GM18870 (cell line): ENCODE results near the gene GAR1.
A peak's percentile ranks its signal among the peaks of the same experiment; 100 is the strongest.
"Not testable (repeated sequence)": the region's sequence is repeated elsewhere in the genome, so short reads cannot be mapped to it uniquely, and the experiment has no call there.

Experiments used
- ATAC-seq: cut with Tn5 transposase; IDR thresholded peaks from one replicate; pipeline ENCODE4 v1.9.1; 2021; ENCODE audit warnings: moderate library complexity; ENCODE audit not compliant: unreplicated experiment

GAR1 gene

DNA sequence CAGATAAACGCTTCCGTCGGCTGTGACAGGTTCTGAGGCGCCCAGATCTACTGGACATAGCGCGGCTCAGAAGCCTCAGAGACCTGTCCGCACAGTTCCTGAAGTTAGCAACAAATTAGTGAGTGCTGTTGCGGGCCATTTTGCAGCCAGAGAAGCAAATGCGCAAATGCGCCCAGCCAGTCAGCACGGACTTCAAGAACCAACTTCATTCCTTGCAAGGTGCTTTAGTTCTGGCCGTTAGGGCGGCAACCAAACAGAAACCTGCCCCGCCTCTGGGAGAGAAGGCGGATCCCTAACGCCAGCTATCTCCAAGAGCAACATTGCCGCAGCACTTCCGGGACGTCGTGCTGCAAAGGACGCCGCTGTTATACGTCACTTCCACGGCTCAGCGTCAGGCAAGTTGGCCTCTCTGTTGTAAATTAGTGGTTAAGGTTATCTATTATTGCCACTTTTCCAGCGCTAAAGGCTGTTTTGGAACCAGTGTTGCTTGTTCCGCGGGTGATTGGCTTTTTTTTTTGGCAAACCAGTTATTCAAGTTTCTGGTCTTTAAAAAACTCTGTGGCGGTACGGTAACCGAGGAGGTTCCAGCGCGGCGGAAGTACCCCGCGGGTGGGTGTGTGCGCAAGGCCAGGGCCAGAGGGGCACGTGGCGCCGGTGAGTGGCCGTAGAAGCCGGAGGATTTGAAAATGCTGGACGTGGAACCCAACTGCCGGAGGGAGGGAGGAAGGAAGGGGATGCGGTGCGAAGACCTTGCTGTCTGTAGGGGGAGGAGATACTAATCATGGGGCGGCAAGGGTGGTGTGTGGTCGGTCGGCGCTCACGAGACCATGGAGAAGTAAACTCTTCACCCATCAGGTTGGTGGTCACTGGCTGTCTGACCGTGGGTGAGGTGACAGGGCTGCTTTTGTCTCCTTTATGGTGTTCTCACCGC lies at the start of gene GAR1:
GAR1 (plus strand) TSS at position 612 of the 931 bp plus-strand sequence. CDS start 403 bp downstream, outside the sequence.
- peak; percentile 98 for ATAC-seq

- ATAC-seq, result not testable (repeated sequence)
These were observed 33.5 kb upstream of the GAR1 start for GRCh38 chr4:109782092-109782491.

- ATAC-seq, result no peak
These were observed 28.7 kb upstream of the GAR1 start for GRCh38 chr4:109786846-109787245.

GRCh38 chr4:109787807-109788206 lies 27.8 kb upstream of the GAR1 start:
- no peak for ATAC-seq

DNA sequence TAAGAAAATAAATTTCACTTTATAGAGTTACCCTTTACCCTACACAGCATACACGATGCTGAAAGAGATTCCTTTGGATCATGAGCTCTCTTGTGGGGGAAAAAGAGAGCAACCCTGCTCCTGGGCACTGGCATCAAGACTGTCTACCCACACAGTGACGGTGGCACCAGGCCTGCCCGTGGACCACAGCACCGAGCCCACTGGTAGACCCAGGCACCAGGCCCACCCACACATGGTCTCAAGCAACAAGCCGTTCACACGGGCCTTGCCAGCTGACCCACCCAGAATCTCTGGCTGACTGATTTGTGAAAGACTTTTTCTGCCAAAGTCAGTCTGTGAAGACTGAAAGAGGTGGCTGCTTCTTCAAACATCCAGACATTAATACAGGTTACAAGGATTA lies 20.5 kb upstream of the GAR1 start:
- ATAC-seq, result no peak

DNA sequence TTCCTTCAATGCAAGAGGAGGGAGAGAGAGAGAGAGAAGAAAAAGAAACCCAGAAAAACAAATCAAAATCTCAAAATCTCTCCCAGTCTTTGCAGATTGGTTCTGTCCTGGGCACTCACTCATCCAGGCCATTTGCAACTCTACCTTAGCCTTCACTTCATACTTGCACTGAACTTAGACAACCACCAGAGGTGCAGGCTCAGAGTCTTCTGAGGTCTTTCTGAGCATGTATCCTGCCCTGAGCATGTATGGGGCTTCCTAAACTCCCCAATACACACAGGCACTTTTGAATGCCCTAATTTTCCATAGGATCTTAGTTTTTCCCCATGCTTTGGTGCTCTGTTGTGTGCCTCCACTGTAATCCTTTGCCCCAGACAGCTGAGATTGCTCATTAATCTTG lies 16.7 kb upstream of the GAR1 start:
- no peak for ATAC-seq

DNA sequence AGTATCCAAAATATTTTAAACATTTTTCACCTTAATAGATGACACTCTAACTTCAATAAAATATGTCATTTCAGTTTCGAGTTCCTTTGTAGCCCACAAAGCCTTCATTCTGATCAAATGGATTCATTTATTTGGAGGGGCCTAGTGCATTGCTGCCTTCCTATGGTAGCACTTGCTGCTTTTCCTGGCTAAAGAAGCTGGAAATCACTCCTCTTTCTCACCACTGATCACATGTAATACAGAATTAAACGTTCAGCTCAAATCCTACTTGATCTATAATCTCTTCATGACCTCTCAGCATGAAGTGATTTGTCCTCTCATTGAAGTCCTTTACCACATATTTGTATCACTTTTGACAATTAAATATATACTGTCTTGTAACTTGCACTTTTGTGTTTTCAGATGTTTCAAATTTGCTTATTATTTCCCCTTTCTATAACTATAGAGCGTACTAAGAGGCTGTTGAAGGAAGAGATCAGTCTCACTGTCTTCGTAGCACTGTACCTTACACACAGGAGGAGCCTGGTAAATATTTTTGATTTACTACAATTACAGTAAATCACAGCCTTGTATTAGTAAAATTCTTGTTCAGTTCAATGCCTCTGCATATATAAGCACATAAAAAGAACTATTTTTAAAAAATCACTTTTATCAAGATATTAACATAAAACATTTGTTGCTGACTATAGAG lies 14.3 kb upstream of the GAR1 start:
- no peak for ATAC-seq

GRCh38 chr4:109801895-109802319 lies 13.7 kb upstream of the GAR1 start, which contains the start of gene CFI:
TSS of gene CFI (minus strand) at chr4:109801999. CDS start at chr4:109801971, 28 bp downstream.
- no peak for ATAC-seq

DNA sequence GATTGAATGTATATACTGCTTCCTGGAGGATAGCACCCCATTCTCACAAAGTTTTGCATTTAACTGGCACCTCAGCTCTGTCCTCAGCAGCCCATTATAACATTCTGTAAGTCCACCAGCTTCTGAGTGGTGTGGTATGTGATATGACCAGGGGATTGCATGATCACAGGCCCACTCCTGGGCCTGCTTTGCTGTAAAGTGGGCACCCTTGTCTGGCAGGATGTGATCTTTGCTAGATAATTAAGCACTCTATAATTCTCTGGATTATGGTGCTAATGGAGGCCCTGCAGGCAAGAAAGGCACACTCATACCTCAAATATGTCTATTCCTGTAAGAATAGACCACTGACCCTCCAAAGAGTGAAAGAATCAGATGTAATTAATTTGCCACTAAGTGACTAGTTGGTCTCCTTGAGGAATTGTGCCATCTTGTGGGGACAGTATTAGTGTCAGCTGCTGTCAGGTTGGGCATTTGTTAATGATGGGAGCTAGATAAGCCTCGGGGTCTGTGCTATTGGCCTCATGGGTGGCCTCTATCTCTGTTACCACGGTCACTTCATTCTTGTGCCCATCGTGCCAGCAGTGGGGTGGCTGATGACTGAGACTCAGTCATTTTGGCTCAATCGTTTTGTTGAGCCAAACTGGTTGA lies 11.5 kb upstream of the GAR1 start:
- ATAC-seq, result no peak

GRCh38 chr4:109809655-109810054 lies 5.9 kb upstream of the GAR1 start:
- no peak for ATAC-seq

- no peak for ATAC-seq
These were observed 4.8 kb upstream of the GAR1 start for GRCh38 chr4:109810552-109811387.

GRCh38 chr4:109811707-109812106 lies 3.9 kb upstream of the GAR1 start:
- no peak for ATAC-seq

DNA sequence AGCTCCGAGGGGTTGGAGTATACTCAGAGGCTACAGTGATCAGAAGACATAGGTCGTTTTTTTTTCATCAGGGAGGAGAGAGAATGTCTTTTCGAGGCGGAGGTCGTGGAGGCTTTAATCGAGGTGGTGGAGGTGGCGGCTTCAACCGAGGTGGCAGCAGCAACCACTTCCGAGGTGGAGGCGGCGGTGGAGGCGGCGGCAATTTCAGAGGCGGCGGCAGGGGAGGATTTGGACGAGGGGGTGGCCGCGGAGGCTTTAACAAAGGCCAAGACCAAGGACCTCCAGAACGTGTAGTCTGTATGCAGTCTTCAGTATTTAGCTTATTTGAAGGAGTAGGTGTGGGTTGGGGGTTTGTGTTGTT lies 500 bp downstream of the GAR1 start:
- no peak for ATAC-seq

GRCh38 chr4:109816894-109817293 lies 1.3 kb downstream of the GAR1 start:
- ATAC-seq, result no peak

- no peak for ATAC-seq
These were observed 2.7 kb downstream of the GAR1 start for GRCh38 chr4:109818268-109818667.

- no peak for ATAC-seq
These were observed 5.0 kb downstream of the GAR1 start for GRCh38 chr4:109820563-109820962.

DNA sequence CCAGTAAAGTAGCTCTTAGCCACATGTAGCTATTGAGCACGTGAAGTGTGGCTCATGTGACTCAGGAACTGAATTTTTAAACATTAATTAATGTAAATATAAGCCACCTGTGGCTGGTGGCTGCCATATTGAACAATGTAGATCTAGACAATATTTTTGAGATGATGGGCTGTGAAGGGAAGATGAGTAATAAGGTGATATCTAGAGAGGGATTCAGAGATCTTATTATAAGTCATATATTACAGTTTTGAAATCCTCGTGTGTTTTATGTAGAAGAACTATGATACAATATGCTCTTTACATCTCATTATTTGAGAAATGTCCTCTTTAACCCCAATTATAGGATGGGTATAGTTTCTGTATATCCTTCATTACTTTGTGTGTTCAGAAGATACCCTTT lies 5.6 kb downstream of the GAR1 start:
- ATAC-seq, result no peak

DNA sequence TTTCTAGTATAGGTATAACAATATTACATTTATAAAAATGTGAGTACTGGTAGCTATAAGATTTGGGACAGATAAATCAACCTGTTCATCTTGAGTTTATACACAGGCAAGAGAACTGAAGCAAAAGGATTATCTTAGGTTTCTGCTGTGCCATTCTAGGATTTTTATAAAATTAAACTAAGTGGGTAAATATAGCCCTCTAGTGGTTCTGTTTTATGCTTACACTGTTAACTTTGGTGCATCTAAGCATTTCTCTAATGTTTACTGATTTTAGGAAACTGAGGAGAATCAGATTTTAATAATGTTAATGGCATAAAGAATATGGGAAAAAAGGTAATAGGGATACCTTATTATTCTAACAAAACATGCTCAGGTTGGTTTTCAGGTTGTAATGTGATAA lies 11.2 kb downstream of the GAR1 start:
- peak; percentile 58 for ATAC-seq

DNA sequence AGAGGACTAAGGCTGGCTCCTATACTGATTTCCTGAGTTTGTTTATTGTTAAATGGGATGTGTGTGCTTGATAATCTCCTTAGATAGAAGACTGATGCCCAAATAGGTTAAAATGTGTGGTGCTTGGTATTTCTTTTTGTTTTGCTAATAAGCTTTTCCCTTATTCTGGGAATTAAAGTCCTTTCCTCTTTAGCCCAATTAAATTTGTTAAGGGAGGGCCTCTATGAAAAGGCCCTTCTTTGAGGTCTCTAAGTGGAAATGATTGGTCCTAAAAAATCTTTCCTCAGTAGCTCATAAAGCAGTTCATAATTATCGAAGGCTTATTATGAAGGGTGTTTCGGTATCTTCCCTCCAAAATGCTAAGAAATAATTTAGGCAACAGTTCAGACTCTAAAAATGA lies 12.1 kb downstream of the GAR1 start, which contains the start of gene RRH:
RRH (plus strand) TSS at position 301 of the 400 bp plus-strand sequence; CDS start at position 357, 56 bp downstream.
- no peak for ATAC-seq

DNA sequence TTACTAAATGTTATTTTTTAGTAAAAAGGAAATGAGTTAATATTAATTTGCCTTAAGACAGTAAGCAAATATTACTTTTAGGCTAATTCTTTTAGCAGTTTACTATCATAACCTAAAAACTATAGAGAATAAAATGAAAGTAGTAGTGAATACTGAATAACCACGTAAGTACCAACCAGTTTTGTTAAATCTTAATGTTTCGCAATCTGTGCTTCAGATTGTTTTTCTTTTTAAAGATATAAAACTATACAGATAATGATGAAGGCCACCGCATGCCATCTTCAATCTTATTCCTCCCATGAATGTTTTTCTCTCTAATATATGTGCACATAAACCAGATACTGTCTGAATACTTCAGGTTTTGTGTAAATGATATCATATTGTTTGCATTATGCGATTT lies 18.2 kb downstream of the GAR1 start:
- ATAC-seq, result no peak

DNA sequence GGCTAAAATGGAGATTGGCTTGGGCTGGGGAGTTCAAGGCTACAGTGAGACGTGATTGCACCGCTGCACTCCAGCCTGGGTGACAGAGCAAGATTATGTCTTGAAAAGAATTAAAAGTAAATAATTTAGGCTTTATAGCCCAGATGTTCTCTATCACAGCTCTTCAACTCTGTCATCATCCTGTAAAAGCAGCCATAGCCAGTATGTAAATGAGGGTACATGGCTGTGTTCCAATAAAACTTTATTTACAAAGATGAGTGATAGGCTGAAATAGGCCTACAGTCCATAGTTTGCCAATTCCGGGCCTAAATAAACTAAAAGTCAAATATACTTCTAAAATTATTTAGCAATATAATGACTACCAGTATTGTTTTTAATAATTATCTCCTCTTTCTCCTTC lies 21.4 kb downstream of the GAR1 start:
- ATAC-seq, result no peak
